Measurements from ENCODE around the gene PRRT4.

PRRT4 gene

GRCh38 chr7:128309124-128309523 lies 52.4 kb downstream of the PRRT4 start:
- Histone ChIP-seq H3K9me3 (ENCODE audit: insufficient read depth, low read depth, low read length) (no peaks in the 10 kb centered on the region), H3K4me1 (ENCODE audit: insufficient read depth, low read length) (no peaks in the 10 kb centered on the region), H3K4me3 (ENCODE audit: low read length) (no peak overlapping the region), H3K36me3 (ENCODE audit: insufficient read depth, low read length) (peaks cover 89% of the 10 kb centered on the region), H3K27ac (ENCODE audit: low read depth, low read length) (no peak overlapping the region), H3K27me3 (ENCODE audit: insufficient read depth, low read length) (no peaks in the 10 kb centered on the region), H3K9ac (ENCODE audit: low read depth, low read length) (no peak overlapping the region)
- WGBS, result 96% methylated on average over 6 of the region's 6 CpGs

- Histone ChIP-seq H3K36me3 (ENCODE audit: insufficient read depth, low read length) (peaks cover 80% of the 10 kb centered on the region), H3K27me3 (ENCODE audit: insufficient read depth, low read length) (no peaks in the 10 kb centered on the region), H3K9ac (ENCODE audit: low read depth, low read length) (no peak overlapping the region), H3K9me3 (ENCODE audit: insufficient read depth, low read depth, low read length) (no peaks in the 10 kb centered on the region), H3K27ac (ENCODE audit: low read depth, low read length) (no peak overlapping the region), H3K4me3 (ENCODE audit: low read length) (no peak overlapping the region), H3K4me1 (ENCODE audit: insufficient read depth, low read length) (no peaks in the 10 kb centered on the region)
- WGBS, result 95% methylated on average over 2 of the region's 2 CpGs
These were observed 54.4 kb downstream of the PRRT4 start for GRCh38 chr7:128307061-128307460.

GRCh38 chr7:128304212-128304611 lies 57.3 kb downstream of the PRRT4 start:
- Histone ChIP-seq H3K4me1 (ENCODE audit: insufficient read depth, low read length) (peaks cover 12% of the 10 kb centered on the region), H3K4me3 (ENCODE audit: low read length) (no peak overlapping the region), H3K27me3 (ENCODE audit: insufficient read depth, low read length) (no peaks in the 10 kb centered on the region), H3K9ac (ENCODE audit: low read depth, low read length) (no peak overlapping the region), H3K9me3 (ENCODE audit: insufficient read depth, low read depth, low read length) (no peaks in the 10 kb centered on the region), H3K36me3 (ENCODE audit: insufficient read depth, low read length) (peaks cover 52% of the 10 kb centered on the region), H3K27ac (ENCODE audit: low read depth, low read length) (no peak overlapping the region)
- WGBS, result 94% methylated on average over 1 of the region's 1 CpG

- Histone ChIP-seq H3K4me3 (ENCODE audit: low read length) (no peak overlapping the region), H3K36me3 (ENCODE audit: insufficient read depth, low read length) (peaks cover 48% of the 10 kb centered on the region), H3K9me3 (ENCODE audit: insufficient read depth, low read depth, low read length) (no peaks in the 10 kb centered on the region), H3K27ac (ENCODE audit: low read depth, low read length) (no peak overlapping the region), H3K4me1 (ENCODE audit: insufficient read depth, low read length) (peaks cover 17% of the 10 kb centered on the region), H3K27me3 (ENCODE audit: insufficient read depth, low read length) (no peaks in the 10 kb centered on the region), H3K9ac (ENCODE audit: low read depth, low read length) (no peak overlapping the region)
- WGBS, result 90% methylated on average over 5 of the region's 5 CpGs
These were observed 57.8 kb downstream of the PRRT4 start for GRCh38 chr7:128303643-128304042.

- no peaks in the 10 kb centered on the region for H3K9me3 ChIP-seq (ENCODE audit: insufficient read depth, low read depth, low read length)
- peaks cover 44% of the 10 kb centered on the region for H3K36me3 ChIP-seq (ENCODE audit: insufficient read depth, low read length)
- peaks cover 23% of the 10 kb centered on the region for H3K4me1 ChIP-seq (ENCODE audit: insufficient read depth, low read length)
- 93% methylated on average over 2 of the region's 2 CpGs for WGBS
- no peaks in the 10 kb centered on the region for H3K27me3 ChIP-seq (ENCODE audit: insufficient read depth, low read length)
- no peak overlapping the region for H3K27ac ChIP-seq (ENCODE audit: low read depth, low read length)
- no peak overlapping the region for H3K9ac ChIP-seq (ENCODE audit: low read depth, low read length)
- H3K4me3 ChIP-seq (ENCODE audit: low read length), result no peak overlapping the region
These were observed 58.4 kb downstream of the PRRT4 start for GRCh38 chr7:128303133-128303532.

- Histone ChIP-seq H3K4me3 (ENCODE audit: low read length) (no peak overlapping the region), H3K4me1 (ENCODE audit: insufficient read depth, low read length) (peaks cover 24% of the 10 kb centered on the region), H3K36me3 (ENCODE audit: insufficient read depth, low read length) (peaks cover 34% of the 10 kb centered on the region), H3K9me3 (ENCODE audit: insufficient read depth, low read depth, low read length) (no peaks in the 10 kb centered on the region), H3K27ac (ENCODE audit: low read depth, low read length) (no peak overlapping the region), H3K27me3 (ENCODE audit: insufficient read depth, low read length) (no peaks in the 10 kb centered on the region), H3K9ac (ENCODE audit: low read depth, low read length) (no peak overlapping the region)
- 89% methylated on average over 10 of the region's 10 CpGs for WGBS
These were observed 59.4 kb downstream of the PRRT4 start for GRCh38 chr7:128302139-128302538.

Data from HUES64 (cell line).